Mucosa of rectum (tissue), 2 donors: ENCODE measurements around the gene VGLL3.
A peak's percentile ranks its signal among the peaks of the same experiment; 100 is the strongest.

Experiments
- H3K27ac ChIP-seq, 2 donors: one replicate each; pipeline ENCODE4 v1.7.0; 2013; ENCODE audit warnings: inconsistent platforms in 2 of 2, low read depth in 2 of 2, low read length in 2 of 2
- H3K27me3 ChIP-seq, 2 donors: one replicate each; pipeline ENCODE4 v1.7.0; 2013; ENCODE audit warnings: low read length in 2 of 2; ENCODE audit not compliant: control insufficient read depth in 2 of 2, insufficient read depth in 2 of 2
- H3K36me3 ChIP-seq, 2 donors: one replicate each; pipeline ENCODE4 v1.7.0; 2013; ENCODE audit warnings: low read length in 2 of 2; ENCODE audit not compliant: control insufficient read depth in 2 of 2, insufficient read depth in 2 of 2
- H3K4me1 ChIP-seq, 2 donors: one replicate each; pipeline ENCODE4 v1.7.0; 2013; ENCODE audit warnings: low read length in 2 of 2, mild to moderate bottlenecking in 1 of 2; ENCODE audit not compliant: control insufficient read depth in 2 of 2, insufficient read depth in 2 of 2
- H3K4me3 ChIP-seq, 2 donors: one replicate each; pipeline ENCODE4 v1.7.0; 2013; ENCODE audit warnings: low read length in 2 of 2
- H3K9ac ChIP-seq, 2 donors: one replicate each; pipeline ENCODE4 v1.7.0; 2013; ENCODE audit warnings: low read length in 2 of 2, low read depth in 1 of 2, mild to moderate bottlenecking in 1 of 2
- H3K9me3 ChIP-seq, 2 donors: one replicate each; pipeline ENCODE4 v1.7.0; 2013; ENCODE audit warnings: low read length in 2 of 2; ENCODE audit not compliant: control insufficient read depth in 2 of 2
- donor health status: healthy.
- donor health status: Normal muscosa, but diverticular disease.

VGLL3 gene

DNA sequence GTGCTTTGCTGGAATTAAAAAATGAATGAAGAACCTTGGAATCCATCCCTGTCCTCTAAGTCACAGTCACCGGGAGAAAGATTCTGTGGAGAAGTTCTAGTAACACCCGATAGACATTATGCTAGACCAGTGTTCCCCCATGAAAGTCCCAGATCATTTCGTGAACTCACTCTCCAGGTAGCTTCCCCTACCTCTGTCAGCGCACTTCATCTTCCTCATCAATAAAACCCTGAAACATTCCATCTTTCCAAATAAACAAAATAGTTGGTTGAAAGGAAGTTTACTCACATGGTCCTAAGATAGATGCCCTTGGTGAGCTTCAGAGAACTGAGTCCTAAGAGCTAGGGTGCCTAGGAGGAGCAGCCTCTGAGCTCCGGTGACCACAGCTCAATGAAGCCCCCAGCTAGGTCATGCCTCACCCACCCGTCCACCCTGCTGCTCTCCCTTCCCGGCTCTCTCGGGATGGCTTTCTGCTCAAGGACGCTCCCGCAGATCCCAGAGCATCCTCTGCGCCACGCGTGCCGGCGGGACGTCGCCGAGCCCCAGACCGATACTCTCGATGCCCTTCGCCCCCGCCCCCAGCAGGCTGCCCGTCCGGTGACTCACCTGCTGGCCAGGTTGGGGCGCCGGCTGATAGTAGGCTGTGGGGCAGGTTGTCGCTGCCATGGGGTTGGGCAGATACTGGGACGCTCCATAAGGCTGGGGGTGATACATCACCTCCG, 776 bp downstream of the VGLL3 start:
- H3K27ac ChIP-seq, result peak overlapping the region; percentile 19 to 67
- peaks cover 9 to 15% of the 10 kb centered on the region in 2 donors for H3K27me3 ChIP-seq
- H3K36me3 ChIP-seq, result no peaks in the 10 kb centered on the region
- H3K4me3 ChIP-seq, result peak overlapping the region; percentile 45 to 72
- H3K9ac ChIP-seq, result peak overlapping the region; percentile 57 to 60
- H3K9me3 ChIP-seq, result no peaks in the 10 kb centered on the region
- peaks cover 3 to 4% of the 10 kb centered on the region in 2 donors for H3K4me1 ChIP-seq

GRCh38 chr3:86989611-86990010, 1.3 kb downstream of the VGLL3 start:
- Histone ChIP-seq H3K4me1 (peaks cover 3 to 4% of the 10 kb centered on the region in 2 donors), H3K4me3 (peak overlapping the region; percentile 45 to 72), H3K36me3 (no peaks in the 10 kb centered on the region), H3K9ac (no peak overlapping the region), H3K27me3 (peaks cover 9 to 15% of the 10 kb centered on the region in 2 donors), H3K27ac (peak overlapping the region in 1 of 2 donors; percentile 19), H3K9me3 (no peaks in the 10 kb centered on the region)

- no peak overlapping the region for H3K9ac ChIP-seq
- peaks cover 3 to 4% of the 10 kb centered on the region in 2 donors for H3K4me1 ChIP-seq
- no peak overlapping the region for H3K27ac ChIP-seq
- H3K36me3 ChIP-seq, result no peaks in the 10 kb centered on the region
- no peaks in the 10 kb centered on the region for H3K9me3 ChIP-seq
- peaks cover 9 to 15% of the 10 kb centered on the region in 2 donors for H3K27me3 ChIP-seq
- no peak overlapping the region for H3K4me3 ChIP-seq
These were observed 1.9 kb downstream of the VGLL3 start for GRCh38 chr3:86989006-86989405.

- no peak overlapping the region for H3K9ac ChIP-seq
- H3K27ac ChIP-seq, result no peak overlapping the region
- H3K4me3 ChIP-seq, result no peak overlapping the region
- no peaks in the 10 kb centered on the region for H3K36me3 ChIP-seq
- H3K9me3 ChIP-seq, result no peaks in the 10 kb centered on the region
- peaks cover 3 to 4% of the 10 kb centered on the region in 2 donors for H3K4me1 ChIP-seq
- peaks cover 9 to 15% of the 10 kb centered on the region in 2 donors for H3K27me3 ChIP-seq
These were observed 2.7 kb downstream of the VGLL3 start for GRCh38 chr3:86988235-86988634.

DNA sequence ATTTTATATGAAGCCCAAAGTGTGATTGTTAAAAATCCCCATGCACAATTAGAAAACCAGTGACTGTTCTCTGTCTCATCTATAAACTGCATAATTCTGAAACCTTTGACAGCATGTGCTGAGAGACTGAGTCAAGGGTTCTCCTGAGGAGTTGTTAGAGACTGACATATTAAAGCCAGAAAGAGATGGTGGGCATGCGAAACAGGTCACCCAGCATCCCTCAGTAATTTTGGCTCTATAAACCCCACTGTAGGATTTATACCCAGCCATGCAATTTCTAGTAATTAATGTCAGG, 3.6 kb downstream of the VGLL3 start:
- Histone ChIP-seq H3K27me3 (peaks cover 9 to 15% of the 10 kb centered on the region in 2 donors), H3K4me1 (peaks cover 3 to 4% of the 10 kb centered on the region in 2 donors), H3K36me3 (no peaks in the 10 kb centered on the region), H3K4me3 (no peak overlapping the region), H3K27ac (no peak overlapping the region), H3K9me3 (no peaks in the 10 kb centered on the region), H3K9ac (no peak overlapping the region)

DNA sequence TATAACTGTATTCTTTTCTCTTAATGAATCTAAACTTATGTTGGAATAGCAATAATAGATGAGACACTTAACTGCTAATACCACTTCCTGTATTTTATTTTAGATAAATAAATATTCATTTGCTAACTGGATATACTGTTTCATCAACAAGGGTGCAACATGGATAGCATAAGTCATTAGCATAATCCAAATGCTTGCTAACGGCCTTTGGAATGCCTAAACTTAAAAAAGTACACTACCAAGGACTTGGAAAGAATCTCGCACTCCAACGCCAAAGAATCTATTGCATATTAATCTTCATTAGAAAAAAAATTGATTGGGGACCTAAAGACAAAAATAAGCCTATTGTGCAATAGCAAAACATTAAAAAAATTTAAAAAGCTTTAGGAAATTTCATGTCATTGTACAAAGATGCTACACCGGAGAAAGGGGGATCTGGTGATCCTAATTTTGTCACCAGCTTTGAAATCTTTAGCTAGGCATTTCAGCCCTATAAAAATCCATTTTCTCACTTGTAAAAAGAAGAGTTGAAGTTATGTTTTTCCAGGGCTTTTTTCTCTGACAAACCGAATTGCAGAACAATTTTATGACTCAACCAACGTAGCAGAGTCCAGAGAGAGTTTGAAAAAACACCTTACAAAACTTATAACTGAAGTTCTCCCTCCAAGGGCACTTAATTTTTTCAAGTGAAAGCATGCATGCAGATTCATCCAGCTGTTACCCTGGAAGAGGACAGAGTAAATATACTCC, 4.1 kb downstream of the VGLL3 start:
- no peak overlapping the region for H3K27ac ChIP-seq
- no peak overlapping the region for H3K9ac ChIP-seq
- peaks cover 3 to 4% of the 10 kb centered on the region in 2 donors for H3K4me1 ChIP-seq
- H3K36me3 ChIP-seq, result no peaks in the 10 kb centered on the region
- no peaks in the 10 kb centered on the region for H3K9me3 ChIP-seq
- H3K4me3 ChIP-seq, result no peak overlapping the region
- peaks cover 9 to 15% of the 10 kb centered on the region in 2 donors for H3K27me3 ChIP-seq

GRCh38 chr3:86985181-86985826, 5.6 kb downstream of the VGLL3 start:
- Histone ChIP-seq H3K4me3 (no peak overlapping the region), H3K9me3 (no peaks in the 10 kb centered on the region), H3K36me3 (no peaks in the 10 kb centered on the region), H3K27me3 (peaks cover 9 to 12% of the 10 kb centered on the region in 2 donors), H3K9ac (no peak overlapping the region), H3K27ac (no peak overlapping the region), H3K4me1 (no peaks in the 10 kb centered on the region)

DNA sequence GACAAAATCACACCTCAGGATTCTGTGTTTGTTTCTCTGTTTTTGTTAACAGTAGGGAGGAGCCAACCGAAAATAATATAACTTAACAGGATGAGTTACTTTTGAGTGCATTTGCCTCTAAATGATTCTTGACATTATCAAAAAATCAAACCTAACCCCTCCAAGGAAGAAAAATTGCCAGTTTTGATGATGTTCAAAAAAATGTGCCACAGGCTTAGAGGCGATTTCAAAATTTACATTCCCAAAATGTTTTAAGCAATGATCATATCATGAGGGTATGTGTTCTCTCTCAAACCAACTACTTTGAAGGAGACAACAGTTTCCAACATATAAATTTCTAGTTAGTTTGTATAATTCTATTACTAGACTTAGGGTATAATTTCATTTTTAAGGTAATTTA, 6.7 kb downstream of the VGLL3 start:
- H3K9me3 ChIP-seq, result no peaks in the 10 kb centered on the region
- peaks cover 3% of the 10 kb centered on the region in 2 donors for H3K27me3 ChIP-seq
- no peaks in the 10 kb centered on the region for H3K4me1 ChIP-seq
- no peak overlapping the region for H3K27ac ChIP-seq
- H3K9ac ChIP-seq, result no peak overlapping the region
- H3K4me3 ChIP-seq, result no peak overlapping the region
- no peaks in the 10 kb centered on the region for H3K36me3 ChIP-seq

DNA sequence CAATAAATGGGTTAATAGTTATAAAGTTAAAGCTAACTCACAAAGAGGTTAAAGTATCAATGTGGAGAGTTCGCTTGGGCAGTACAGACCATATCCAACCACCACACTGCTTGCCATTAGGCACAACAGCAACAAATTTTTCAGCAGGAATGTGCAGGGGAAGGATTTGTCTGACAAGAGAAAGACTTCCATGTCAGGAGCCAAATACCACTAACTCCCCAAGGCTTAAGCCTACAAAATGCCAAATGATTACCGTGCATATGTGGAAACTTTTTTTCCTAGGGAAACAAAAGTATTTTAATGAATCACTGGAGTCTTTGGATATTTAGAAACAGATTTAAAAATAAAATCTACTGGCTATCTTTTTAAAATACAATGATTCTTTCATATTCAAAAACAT, 8.1 kb downstream of the VGLL3 start:
- H3K9ac ChIP-seq, result no peak overlapping the region
- no peaks in the 10 kb centered on the region for H3K9me3 ChIP-seq
- H3K36me3 ChIP-seq, result no peaks in the 10 kb centered on the region
- no peak overlapping the region for H3K27ac ChIP-seq
- H3K4me1 ChIP-seq, result no peaks in the 10 kb centered on the region
- peaks cover 0 to 3% of the 10 kb centered on the region in 2 donors for H3K27me3 ChIP-seq
- no peak overlapping the region for H3K4me3 ChIP-seq

DNA sequence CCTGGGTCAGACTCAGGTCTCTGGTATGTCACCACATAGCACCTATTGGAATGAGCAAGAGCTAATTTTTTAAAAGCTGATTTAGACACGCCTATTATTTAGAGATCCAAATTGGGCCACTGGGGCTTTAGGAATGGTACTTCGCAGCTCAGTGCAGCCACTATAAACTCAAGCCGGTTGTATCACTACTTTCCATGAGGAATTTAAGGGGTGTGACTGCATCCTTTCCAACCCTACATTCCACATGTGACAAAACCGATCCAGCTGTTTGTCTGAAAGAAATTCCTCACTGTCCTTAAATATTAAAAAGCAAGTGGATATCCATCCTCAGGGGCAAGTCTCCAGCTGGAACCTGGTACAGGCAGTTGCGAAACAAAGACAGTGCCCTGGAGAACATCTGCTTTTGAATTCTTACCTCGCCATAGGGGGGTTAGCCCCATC, 12.8 kb downstream of the VGLL3 start:
- H3K4me3 ChIP-seq, result no peak overlapping the region
- H3K27me3 ChIP-seq, result no peaks in the 10 kb centered on the region
- no peaks in the 10 kb centered on the region for H3K4me1 ChIP-seq
- no peaks in the 10 kb centered on the region for H3K9me3 ChIP-seq
- no peak overlapping the region for H3K9ac ChIP-seq
- H3K36me3 ChIP-seq, result no peaks in the 10 kb centered on the region
- no peak overlapping the region for H3K27ac ChIP-seq
